HepG2 (cell line): ENCODE measurements around the gene PAPSS2.

Source experiments
- ELF1 ChIP-seq: sonication (generic); formaldehyde crosslinking; IDR thresholded peaks from 2 replicates; pipeline ENCODE4 v1.4.0; 2020; ENCODE audit warnings: missing genetic modification reagents
- ETV6 ChIP-seq: sonication (generic); formaldehyde crosslinking; conservative IDR thresholded peaks from 2 replicates; pipeline ENCODE4 v1.4.0; 2020; ENCODE audit warnings: missing genetic modification reagents
- HHEX ChIP-seq: IDR thresholded peaks from 2 replicates; pipeline ENCODE4 v1.6.1; 2016; ENCODE audit warnings: control low read depth
- HNF4A ChIP-seq: sonication (generic); formaldehyde crosslinking; IDR thresholded peaks from 2 replicates; pipeline ENCODE4 v1.4.0; 2020; ENCODE audit warnings: missing genetic modification reagents
- JUND ChIP-seq: sonication (generic); formaldehyde crosslinking; IDR thresholded peaks from 2 replicates; pipeline ENCODE4 v1.8.0; 2022; ENCODE audit warnings: mild to moderate bottlenecking, missing genetic modification reagents
- MAFK ChIP-seq, 2 experiments: IDR thresholded peaks in 1 of 2; conservative IDR thresholded peaks in 1 of 2; 2 replicates each; pipeline ENCODE4 v1.6.1; 2011; ENCODE audit warnings: improper control_type of control experiment in 2 of 2, low read length in 2 of 2
- NBN ChIP-seq: fragments of 450-650 bp; conservative IDR thresholded peaks from 2 replicates; pipeline ENCODE4 v1.6.1; 2017
- SKIL ChIP-seq: sonication (generic); formaldehyde crosslinking; IDR thresholded peaks from 2 replicates; pipeline ENCODE4 v1.8.0; 2022; ENCODE audit warnings: missing genetic modification reagents, mild to moderate bottlenecking, moderate library complexity, borderline replicate concordance
- TBX2 ChIP-seq: sonication (generic); formaldehyde crosslinking; IDR thresholded peaks from 2 replicates; pipeline ENCODE4 v1.5.0; 2020; ENCODE audit warnings: missing genetic modification reagents, mild to moderate bottlenecking, borderline replicate concordance
- YY1 ChIP-seq: IDR thresholded peaks from 2 replicates; pipeline ENCODE4 v1.6.1; 2011; ENCODE audit warnings: low read length, low read depth, moderate library complexity, mild to moderate bottlenecking; ENCODE audit not compliant: insufficient read depth, insufficient replicate concordance
- ZNF776 ChIP-seq: sonication (generic); formaldehyde crosslinking; IDR thresholded peaks from 2 replicates; pipeline ENCODE4 v1.4.0; 2020; ENCODE audit warnings: mild to moderate bottlenecking, missing genetic modification reagents

GRCh38 chr10:87612115-87612514 is 47.6 kb upstream of the PAPSS2 start:
- TF ChIP-seq MAFK (conservative IDR thresholded peaks at IDR 0.05 in 1 of 2, IDR thresholded peaks at IDR 0.05 in 1 of 2; ENCODE audit: low read length in 2 of 2) (no peak), ELF1 (no peak), ZNF776 (CRISPR knock-in tag) (no peak), TBX2 (no peak), SKIL (CRISPR knock-in tag) (no peak), ETV6 (CRISPR knock-in tag) (no peak), JUND (no peak), HNF4A (CRISPR knock-in tag) (0 out of 2 replicates have a peak, but pooled peaks have one; percentile 10), HHEX (no peak), YY1 (no peak), NBN (no peak)
